Measurements from ENCODE around the gene CRY1. TPM values are rescaled to one million over a fixed set of nuclear protein-coding genes. Genes with fewer than 3 reads are reported as not detected.
"Not testable (repeated sequence)": the region's sequence is repeated elsewhere in the genome, so short reads cannot be mapped to it uniquely, and the experiment has no call there.

Gene CRY1
- total RNA-seq, 1 donor from 2014 or later = 26.8 TPM

GRCh38 chr12:106997916-106998315, 95.4 kb downstream of the CRY1 start:
- no peak for DNase-seq (ENCODE audit: low read depth)
- H3K4me3 ChIP-seq (ENCODE audit: low read depth, low read length) = no peak overlapping the region
- TF ChIP-seq, protein P1, sequence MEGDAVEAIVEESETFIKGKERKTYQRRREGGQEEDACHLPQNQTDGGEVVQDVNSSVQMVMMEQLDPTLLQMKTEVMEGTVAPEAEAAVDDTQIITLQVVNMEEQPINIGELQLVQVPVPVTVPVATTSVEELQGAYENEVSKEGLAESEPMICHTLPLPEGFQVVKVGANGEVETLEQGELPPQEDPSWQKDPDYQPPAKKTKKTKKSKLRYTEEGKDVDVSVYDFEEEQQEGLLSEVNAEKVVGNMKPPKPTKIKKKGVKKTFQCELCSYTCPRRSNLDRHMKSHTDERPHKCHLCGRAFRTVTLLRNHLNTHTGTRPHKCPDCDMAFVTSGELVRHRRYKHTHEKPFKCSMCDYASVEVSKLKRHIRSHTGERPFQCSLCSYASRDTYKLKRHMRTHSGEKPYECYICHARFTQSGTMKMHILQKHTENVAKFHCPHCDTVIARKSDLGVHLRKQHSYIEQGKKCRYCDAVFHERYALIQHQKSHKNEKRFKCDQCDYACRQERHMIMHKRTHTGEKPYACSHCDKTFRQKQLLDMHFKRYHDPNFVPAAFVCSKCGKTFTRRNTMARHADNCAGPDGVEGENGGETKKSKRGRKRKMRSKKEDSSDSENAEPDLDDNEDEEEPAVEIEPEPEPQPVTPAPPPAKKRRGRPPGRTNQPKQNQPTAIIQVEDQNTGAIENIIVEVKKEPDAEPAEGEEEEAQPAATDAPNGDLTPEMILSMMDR (conservative IDR thresholded peaks at IDR 0.05; ENCODE audit: low read depth, low read length) = no peak

DNA sequence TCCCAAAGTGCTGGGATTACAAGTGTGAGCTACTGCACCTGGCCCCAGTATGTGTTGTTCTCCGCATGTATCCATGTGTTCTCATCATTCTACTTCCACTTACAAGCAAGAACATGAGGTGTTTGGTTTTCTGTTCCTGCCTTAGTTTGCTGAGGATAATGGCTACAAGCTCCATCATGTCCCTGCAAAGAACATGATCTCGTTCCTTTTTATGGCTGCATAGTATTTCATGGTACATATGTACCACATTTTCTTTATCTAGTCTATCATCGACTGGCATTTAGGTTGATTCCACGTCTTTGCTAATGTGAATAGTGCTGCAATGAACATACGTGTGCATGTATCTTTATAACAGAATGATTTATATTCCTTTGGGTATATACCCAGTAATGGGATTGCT, 97.2 kb downstream of the CRY1 start:
- not testable (repeated sequence) for H3K4me3 ChIP-seq (ENCODE audit: low read depth, low read length); DNase-seq (ENCODE audit: low read depth)

DNA sequence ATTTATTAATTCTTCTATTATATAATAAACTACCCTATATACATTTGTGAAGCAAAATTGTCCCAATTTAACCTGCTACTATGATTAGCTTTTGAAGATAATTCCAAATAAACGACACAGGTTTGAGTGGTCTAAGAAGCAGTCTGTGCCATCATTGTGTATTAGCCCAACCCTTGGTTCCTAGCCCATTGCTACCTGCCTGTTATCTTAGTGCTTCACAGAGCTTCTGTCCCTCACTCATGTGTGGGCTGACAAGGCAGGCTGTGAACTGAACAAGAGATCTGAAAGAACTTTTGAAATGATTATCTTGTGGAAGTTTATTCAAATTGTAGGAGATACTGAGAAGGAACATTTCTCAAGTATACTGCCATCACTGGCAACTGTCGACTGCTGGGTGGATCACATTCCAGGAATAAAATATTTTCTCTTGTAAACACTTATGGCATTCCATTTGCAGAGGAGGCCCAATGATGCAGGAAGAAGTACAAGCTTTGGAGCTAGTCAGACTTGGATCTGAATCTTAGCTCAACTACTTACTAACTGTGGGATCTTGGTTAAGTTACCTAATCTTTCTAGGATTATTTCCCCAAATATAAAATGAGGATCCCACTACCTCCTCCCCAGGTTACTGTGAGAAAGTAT, 98.6 kb downstream of the CRY1 start:
- DNase-seq (ENCODE audit: low read depth) = no peak
- TF ChIP-seq, protein P1 (conservative IDR thresholded peaks at IDR 0.05; ENCODE audit: low read depth, low read length) = no peak
- H3K4me3 ChIP-seq (ENCODE audit: low read depth, low read length) = no peak overlapping the region

DNA sequence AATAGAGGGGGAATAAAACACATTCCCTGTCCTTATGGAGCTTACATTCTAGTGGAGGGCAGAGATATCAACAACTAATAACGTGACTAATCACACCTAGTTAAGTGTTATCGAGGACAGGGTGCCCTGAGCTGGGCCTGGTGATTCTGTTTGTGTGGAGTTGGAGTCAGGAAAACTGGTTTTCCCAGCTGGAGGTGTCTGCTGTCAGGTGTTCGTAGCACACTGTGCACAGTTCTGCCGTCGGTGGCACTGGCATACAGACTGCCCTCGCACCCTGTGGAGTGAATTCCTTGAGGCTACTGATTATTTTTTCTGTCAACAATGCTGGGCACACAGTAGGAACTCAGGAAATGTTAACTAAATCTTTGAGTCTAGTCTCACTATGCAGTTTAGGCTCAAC, 105.5 kb downstream of the CRY1 start:
- peak overlapping the region; percentile 75 for H3K4me3 ChIP-seq (ENCODE audit: low read depth, low read length)
- no peak for DNase-seq (ENCODE audit: low read depth)
- TF ChIP-seq, protein P1 (conservative IDR thresholded peaks at IDR 0.05; ENCODE audit: low read depth, low read length) = no peak

DNA sequence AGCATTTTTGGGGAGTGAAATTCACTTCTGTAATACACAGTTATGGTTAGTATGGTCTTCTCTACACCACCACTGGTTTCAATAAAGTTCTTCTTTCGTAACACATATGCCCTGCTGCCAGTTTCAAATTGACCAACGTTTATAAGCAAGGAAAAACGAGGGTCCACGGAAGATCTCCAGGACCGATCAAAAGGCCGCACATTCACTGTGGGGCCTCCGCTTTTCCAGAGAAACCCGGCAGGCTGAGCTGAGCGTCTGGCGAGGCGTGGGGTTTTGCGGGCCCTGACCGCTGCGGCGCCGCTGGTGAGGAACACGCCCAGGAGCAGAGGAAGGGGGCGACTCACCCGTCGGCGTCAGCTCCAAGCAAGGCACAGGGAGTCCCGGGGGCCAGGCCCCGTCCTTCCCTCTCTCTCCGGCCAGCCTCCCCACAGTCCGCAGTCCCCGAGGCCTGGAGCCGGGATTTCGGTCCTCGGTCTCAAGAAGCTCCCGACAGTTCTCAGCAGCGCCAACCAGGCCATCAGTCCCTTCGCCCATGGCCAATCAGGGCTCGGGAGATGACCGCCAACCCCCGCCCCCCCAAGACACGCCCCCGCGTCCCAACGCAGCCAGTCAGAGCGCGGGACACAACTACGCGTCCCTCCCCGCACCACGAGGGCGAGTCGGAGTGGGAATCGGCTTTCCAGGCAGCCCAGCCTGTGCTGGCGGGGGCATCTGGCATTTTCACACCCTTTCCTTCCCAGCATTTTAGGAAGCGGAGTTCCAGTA, 106.5 kb downstream of the CRY1 start, which contains the start of gene MTERF2:
Gene MTERF2, minus strand, starts transcription at position 522 of the 765 bp plus-strand sequence. CDS start 8,432 bp downstream, outside the sequence.
- DNase-seq (ENCODE audit: low read depth) = no peak
- peak within 1 kb of the TSS; percentile 75 for H3K4me3 ChIP-seq (ENCODE audit: low read depth, low read length)
- TF ChIP-seq, protein P1 (conservative IDR thresholded peaks at IDR 0.05; ENCODE audit: low read depth, low read length) = no peak

DNA sequence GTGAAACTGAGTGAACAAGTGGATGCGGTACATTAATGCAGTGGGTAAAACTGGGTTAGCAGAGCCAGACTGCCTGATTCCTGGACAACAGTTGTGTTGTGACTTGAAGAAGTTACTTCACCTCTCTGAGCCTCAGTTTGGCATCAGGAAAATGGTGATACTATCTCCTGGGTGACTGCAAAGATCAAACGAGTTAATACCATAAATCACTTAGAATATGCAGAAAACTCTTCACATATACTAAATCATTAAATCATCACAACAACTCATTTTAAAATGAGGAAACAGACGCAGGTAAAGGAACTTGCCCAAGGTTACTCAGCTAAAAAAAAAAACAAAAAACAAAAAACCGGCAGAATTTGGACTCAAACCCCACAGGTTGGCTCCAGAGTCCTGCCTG, 107.2 kb downstream of the CRY1 start:
- no peak for DNase-seq (ENCODE audit: low read depth)
- H3K4me3 ChIP-seq (ENCODE audit: low read depth, low read length) = peak overlapping the region; percentile 75
- TF ChIP-seq, protein P1 (conservative IDR thresholded peaks at IDR 0.05; ENCODE audit: low read depth, low read length) = no peak

- no peak overlapping the region for H3K4me3 ChIP-seq (ENCODE audit: low read depth, low read length)
- TF ChIP-seq, protein P1 (conservative IDR thresholded peaks at IDR 0.05; ENCODE audit: low read depth, low read length) = no peak
- DNase-seq (ENCODE audit: low read depth) = no peak
These were observed 107.9 kb downstream of the CRY1 start for GRCh38 chr12:106985479-106985878.

Data from epithelial cell of proximal tubule (primary cell).